ENCODE data around the gene SLBP. TPM values are rescaled to one million over a fixed set of nuclear protein-coding genes. Genes with fewer than 3 reads are reported as not detected.

Gene SLBP
- total RNA-seq, 1 experiment from 2014 or later: 61.7 TPM

DNA sequence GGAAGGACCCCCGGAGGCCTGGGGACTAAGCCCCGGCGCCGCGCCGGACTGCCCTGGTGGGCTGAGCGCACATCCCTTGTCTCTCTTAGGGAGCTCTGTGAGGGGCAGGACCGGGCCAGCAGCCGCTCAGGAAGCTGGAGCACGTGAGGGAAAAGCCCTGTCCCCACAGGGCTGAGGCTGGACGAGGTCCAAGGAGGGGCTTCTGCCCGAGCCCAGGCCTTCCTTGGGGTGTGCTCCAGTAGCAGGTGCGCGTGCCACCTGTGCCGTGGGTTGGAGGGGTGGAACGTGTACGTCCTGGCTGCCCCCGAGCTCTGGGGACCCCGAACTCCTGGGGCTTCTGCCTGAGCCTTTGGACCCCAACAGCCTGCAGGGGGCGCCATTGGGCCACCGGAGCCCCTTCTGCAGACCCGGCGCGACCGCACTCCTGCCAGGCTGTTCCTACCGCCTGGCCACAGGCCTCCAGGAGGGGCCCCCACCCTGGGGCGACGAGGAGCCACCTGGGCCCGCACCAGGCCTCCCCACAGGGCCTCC is 36.4 kb upstream of the SLBP start:
- peak in 1 of 2 experiments; percentile 84 for DNase-seq
- no peak overlapping the region for H2AFZ ChIP-seq
- POLR2A ChIA-PET (ENCODE audit: unreplicated experiment): no interaction called here

DNA sequence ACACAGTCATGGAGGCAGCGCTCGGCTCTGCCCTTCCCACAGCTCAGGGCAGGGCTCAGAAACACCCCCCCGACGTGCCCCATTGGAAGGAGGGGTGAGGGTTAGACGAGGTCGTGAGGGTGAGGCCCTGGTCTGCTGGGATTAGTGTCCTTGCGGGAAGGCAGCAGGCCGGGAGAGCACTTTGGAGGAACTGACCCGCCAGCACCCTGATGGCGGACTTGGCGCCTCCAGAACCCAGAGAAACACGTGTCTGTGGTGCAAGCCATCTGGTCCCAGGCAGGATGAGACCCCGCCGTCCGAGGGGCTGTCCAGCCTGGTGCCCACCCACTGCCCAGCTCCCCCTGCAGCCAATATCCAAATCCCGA is 35.5 kb upstream of the SLBP start:
- TF ChIP-seq, protein P1, sequence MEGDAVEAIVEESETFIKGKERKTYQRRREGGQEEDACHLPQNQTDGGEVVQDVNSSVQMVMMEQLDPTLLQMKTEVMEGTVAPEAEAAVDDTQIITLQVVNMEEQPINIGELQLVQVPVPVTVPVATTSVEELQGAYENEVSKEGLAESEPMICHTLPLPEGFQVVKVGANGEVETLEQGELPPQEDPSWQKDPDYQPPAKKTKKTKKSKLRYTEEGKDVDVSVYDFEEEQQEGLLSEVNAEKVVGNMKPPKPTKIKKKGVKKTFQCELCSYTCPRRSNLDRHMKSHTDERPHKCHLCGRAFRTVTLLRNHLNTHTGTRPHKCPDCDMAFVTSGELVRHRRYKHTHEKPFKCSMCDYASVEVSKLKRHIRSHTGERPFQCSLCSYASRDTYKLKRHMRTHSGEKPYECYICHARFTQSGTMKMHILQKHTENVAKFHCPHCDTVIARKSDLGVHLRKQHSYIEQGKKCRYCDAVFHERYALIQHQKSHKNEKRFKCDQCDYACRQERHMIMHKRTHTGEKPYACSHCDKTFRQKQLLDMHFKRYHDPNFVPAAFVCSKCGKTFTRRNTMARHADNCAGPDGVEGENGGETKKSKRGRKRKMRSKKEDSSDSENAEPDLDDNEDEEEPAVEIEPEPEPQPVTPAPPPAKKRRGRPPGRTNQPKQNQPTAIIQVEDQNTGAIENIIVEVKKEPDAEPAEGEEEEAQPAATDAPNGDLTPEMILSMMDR (conservative IDR thresholded peaks at IDR 0.05): no peak
- no peak for TF ChIP-seq EZH2 (IDR thresholded peaks at IDR 0.05; ENCODE audit: low read depth)
- H3K4me2 ChIP-seq: no peak overlapping the region
- peaks cover 35% of the 10 kb centered on the region; the same call in 1 of the 2 replicates for H3F3A ChIP-seq (ENCODE audit: insufficient read depth, low read depth)
- ChIA-PET CTCF (interaction anchor here (0.8 kb wide), 1 partner anchor 128 kb away, joined by 4 read pairs; no protein-coding TSS in a partner anchor), POLR2A (ENCODE audit: unreplicated experiment) (no interaction called here)
- H3K4me1 ChIP-seq (replicated peaks; ENCODE audit: insufficient read depth): no peaks in the 10 kb centered on the region
- no peaks in the 10 kb centered on the region for H3K27me3 ChIP-seq (ENCODE audit: insufficient read depth, low read depth)
- no TSS peak for BruUV-seq (replicated peaks)
- H3K4me3 ChIP-seq: no peak overlapping the region
- H3K27ac ChIP-seq: no peak overlapping the region
- H3K9me2 ChIP-seq (ENCODE audit: insufficient read depth): no peaks in the 10 kb centered on the region
- DNase-seq: no peak
- no peaks in the 10 kb centered on the region for H3K36me3 ChIP-seq (ENCODE audit: low read depth)
- no peak overlapping the region for H2AFZ ChIP-seq
- H3K9me3 ChIP-seq (ENCODE audit: insufficient read depth, low read depth): no peaks in the 10 kb centered on the region
- intact Hi-C loops (cut with micrococcal nuclease; ENCODE audit: unreplicated experiment): no loop called here
- no peaks in the 10 kb centered on the region for H3K79me2 ChIP-seq (ENCODE audit: low read depth)
- H4K20me1 ChIP-seq (ENCODE audit: insufficient read depth): no peaks in the 10 kb centered on the region; the same call in 1 of the 2 replicates

More for the DNA sequence above, 36.4 kb upstream of the SLBP start:
- H3K36me3 ChIP-seq (ENCODE audit: low read depth): no peaks in the 10 kb centered on the region
- H3K4me2 ChIP-seq: peak overlapping the region; percentile 57; the same call in 1 of the 2 replicates
- intact Hi-C loops (cut with micrococcal nuclease; ENCODE audit: unreplicated experiment): loop anchor here (1.0 to 2.0 kb wide), 3 partner anchors 62 to 438 kb away; no protein-coding TSS in a partner anchor
- H3K9me3 ChIP-seq (ENCODE audit: insufficient read depth, low read depth): no peaks in the 10 kb centered on the region
- CTCF ChIA-PET: interaction anchor here (0.6 to 0.8 kb wide), 4 partner anchors 116 to 174 kb away, joined by 4 to 6 read pairs (median 4); no protein-coding TSS in a partner anchor
- no peaks in the 10 kb centered on the region for H3K9me2 ChIP-seq (ENCODE audit: insufficient read depth)
- BruUV-seq (replicated peaks): no TSS peak
- TF ChIP-seq EZH2 (IDR thresholded peaks at IDR 0.05; ENCODE audit: low read depth): no peak
- TF ChIP-seq, protein P1 (conservative IDR thresholded peaks at IDR 0.05): peak; percentile 93
- H4K20me1 ChIP-seq (ENCODE audit: insufficient read depth): no peaks in the 10 kb centered on the region; the same call in 1 of the 2 replicates
- H3K4me1 ChIP-seq (replicated peaks; ENCODE audit: insufficient read depth): no peaks in the 10 kb centered on the region
- no peaks in the 10 kb centered on the region for H3K79me2 ChIP-seq (ENCODE audit: low read depth)
- no peak overlapping the region for H3K27ac ChIP-seq
- no peak overlapping the region for H3K4me3 ChIP-seq
- H3F3A ChIP-seq (ENCODE audit: insufficient read depth, low read depth): peaks cover 28% of the 10 kb centered on the region; the same call in 1 of the 2 replicates
- no peaks in the 10 kb centered on the region for H3K27me3 ChIP-seq (ENCODE audit: insufficient read depth, low read depth)

DNA sequence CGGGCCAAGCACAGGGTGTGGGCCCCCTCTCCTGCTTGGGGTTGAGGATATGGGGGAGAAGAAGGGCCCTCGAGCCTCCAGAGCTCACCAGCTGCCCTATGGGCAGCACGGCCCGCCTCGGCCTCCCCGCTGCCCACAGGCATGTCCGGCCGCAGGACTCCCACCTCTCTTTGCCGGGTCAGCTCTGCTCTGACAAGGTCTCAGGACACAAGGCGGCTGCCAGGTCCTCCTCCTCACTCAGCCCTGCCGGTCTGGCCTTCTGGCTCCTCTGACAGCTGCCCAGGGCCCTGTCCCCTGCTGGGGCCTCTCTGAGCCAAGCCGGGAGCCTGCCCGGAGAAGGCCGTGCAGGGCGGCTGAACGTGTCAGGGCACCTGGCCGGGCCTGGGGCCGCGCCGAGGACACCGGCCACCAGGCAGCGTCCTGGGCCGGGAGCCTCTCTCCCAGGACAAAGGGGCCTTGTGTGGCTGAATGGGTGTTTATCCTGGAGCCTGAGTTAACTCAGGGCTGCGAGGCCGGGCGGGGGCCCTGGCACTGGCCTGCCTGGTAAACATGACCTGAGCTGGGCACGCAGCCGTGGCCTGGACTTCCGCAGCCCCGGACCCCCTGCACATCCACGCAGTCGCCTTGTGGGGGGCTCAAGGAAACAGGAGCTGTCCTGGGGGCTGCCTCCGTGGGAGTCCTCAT is 34.9 kb upstream of the SLBP start:
- no peaks in the 10 kb centered on the region; the same call in 1 of the 2 replicates for H4K20me1 ChIP-seq (ENCODE audit: insufficient read depth)
- H3K9me3 ChIP-seq (ENCODE audit: insufficient read depth, low read depth): no peaks in the 10 kb centered on the region
- POLR2A ChIA-PET (ENCODE audit: unreplicated experiment): interaction anchor here (0.6 kb wide), 1 partner anchor 762 kb away, joined by 3 read pairs; no protein-coding TSS in a partner anchor
- no peaks in the 10 kb centered on the region for H3K36me3 ChIP-seq (ENCODE audit: low read depth)
- no peak overlapping the region for H3K4me2 ChIP-seq
- H2AFZ ChIP-seq: no peak overlapping the region
- intact Hi-C loops (cut with micrococcal nuclease; ENCODE audit: unreplicated experiment): no loop called here
- H3K4me1 ChIP-seq (replicated peaks; ENCODE audit: insufficient read depth): no peaks in the 10 kb centered on the region
- no peak overlapping the region for H3K27ac ChIP-seq
- no peak for TF ChIP-seq EZH2 (IDR thresholded peaks at IDR 0.05; ENCODE audit: low read depth)
- TF ChIP-seq, protein P1 (conservative IDR thresholded peaks at IDR 0.05): no peak
- no peaks in the 10 kb centered on the region for H3K27me3 ChIP-seq (ENCODE audit: insufficient read depth, low read depth)
- H3F3A ChIP-seq (ENCODE audit: insufficient read depth, low read depth): peaks cover 35% of the 10 kb centered on the region; the same call in 1 of the 2 replicates
- H3K9me2 ChIP-seq (ENCODE audit: insufficient read depth): no peaks in the 10 kb centered on the region
- no peaks in the 10 kb centered on the region for H3K79me2 ChIP-seq (ENCODE audit: low read depth)
- H3K4me3 ChIP-seq: no peak overlapping the region
- CTCF ChIA-PET: interaction anchor here (0.8 kb wide), 1 partner anchor 129 kb away, joined by 4 read pairs; no protein-coding TSS in a partner anchor
- BruUV-seq (replicated peaks): no TSS peak
- no peak for DNase-seq

Data from PC-9 (cell line).